ENCODE results near the gene ABLIM1. TPM values are rescaled to one million over a fixed set of nuclear protein-coding genes. Genes with fewer than 3 reads are reported as not detected.

Gene ABLIM1
- total and polyA plus RNA-seq, 2 of the 13 experiments (the other 11 are each of a cell fraction or from before 2014, with no cell fraction given) = 59.4 to 92.7 TPM

GRCh38 chr10:114513381-114513792 is 144.7 kb downstream of the ABLIM1 start:
- Histone ChIP-seq H3K4me2 (ENCODE audit: low read depth, low read length) (no peak overlapping the region; the same call in 1 of the 2 replicates), H3K9ac (ENCODE audit: insufficient read depth, low read depth, low read length) (no peak overlapping the region), H4K20me1 (ENCODE audit: insufficient read depth, low read length) (peaks cover 20% of the 10 kb centered on the region), H3K36me3 (replicated peaks in 1 of 2; ENCODE audit: control insufficient read depth in 1 of 2, insufficient read depth in 2 of 2, low read length in 2 of 2) (peaks cover 0 to 17% of the 10 kb centered on the region in 2 experiments; a peak in 3 of 5 replicates), H3K79me2 (ENCODE audit: insufficient read depth, low read length) (peaks cover 97% of the 10 kb centered on the region), H3K4me1 (ENCODE audit: insufficient read depth, low read length) (peaks cover 81% of the 10 kb centered on the region), H3K4me3 (replicated peaks in 1 of 3; ENCODE audit: insufficient read depth in 1 of 3, low read depth in 2 of 3, low read length in 3 of 3) (no peak overlapping the region), H3K9me3 (ENCODE audit: low read length) (no peaks in the 10 kb centered on the region), H3K27ac (ENCODE audit: extremely low read length, insufficient read depth, low read length) (no peak overlapping the region), H2AFZ (ENCODE audit: low read length) (no peak overlapping the region), H3K27me3 (ENCODE audit: control insufficient read depth in 1 of 2, insufficient read depth in 2 of 2, low read length in 2 of 2) (no peaks in the 10 kb centered on the region)
- ATAC-seq (peak; percentile 87), FAIRE-seq (no peak), DNase-seq (ENCODE audit: low spot score) (peak; percentile 58)
- intact Hi-C loops (cut with micrococcal nuclease; ENCODE audit: unreplicated experiment) (no loop called here), in situ Hi-C loops (cut with HindIII; ENCODE audit: extremely low pct_ligation_motif_present, low pct_unique_long_range_greater_than_20kb) (no loop called here)
- BruUV-seq (replicated peaks) = no TSS peak
- ChIA-PET CTCF (ENCODE audit: low intra/inter-chr PET ratio, low total read pairs) (no interaction called here), POLR2A (interaction anchor here (1.0 kb wide), 1 partner anchor 13 kb away, joined by 3 read pairs; no protein-coding TSS in a partner anchor)
- 59% methylated on average over 5 of the region's 5 CpGs for WGBS (ENCODE audit: low lambda C conversion rate)
- TF ChIP-seq ARID3A (IDR thresholded peaks at IDR 0.05; ENCODE audit: low read depth, low read length) (peak; percentile 51; the same call in 1 of the 2 replicates), DZIP1 (CRISPR knock-in tag; IDR thresholded peaks at IDR 0.05) (no peak), ZBTB3 (CRISPR knock-in tag; IDR thresholded peaks at IDR 0.05; ENCODE audit: borderline replicate concordance, low read depth) (no peak), BCL6 (CRISPR knock-in tag; IDR thresholded peaks at IDR 0.05) (peak; percentile 96), AKAP8 (CRISPR knock-in tag; IDR thresholded peaks at IDR 0.05) (no peak), ATRX (CRISPR knock-in tag; IDR thresholded peaks at IDR 0.05; ENCODE audit: borderline replicate concordance) (no peak), NFKBIZ (CRISPR knock-in tag; IDR thresholded peaks at IDR 0.05) (no peak), HDAC2 (CRISPR knock-in tag; IDR thresholded peaks at IDR 0.05) (peak; percentile 39; the same call in 1 of the 2 replicates), WIZ (CRISPR knock-in tag; IDR thresholded peaks at IDR 0.05) (no peak), FUBP1 (CRISPR knock-in tag; IDR thresholded peaks at IDR 0.05; ENCODE audit: borderline replicate concordance) (no peak), MXD3 (CRISPR knock-in tag; IDR thresholded peaks at IDR 0.05) (no peak)
- TF ChIP-seq, protein P1, sequence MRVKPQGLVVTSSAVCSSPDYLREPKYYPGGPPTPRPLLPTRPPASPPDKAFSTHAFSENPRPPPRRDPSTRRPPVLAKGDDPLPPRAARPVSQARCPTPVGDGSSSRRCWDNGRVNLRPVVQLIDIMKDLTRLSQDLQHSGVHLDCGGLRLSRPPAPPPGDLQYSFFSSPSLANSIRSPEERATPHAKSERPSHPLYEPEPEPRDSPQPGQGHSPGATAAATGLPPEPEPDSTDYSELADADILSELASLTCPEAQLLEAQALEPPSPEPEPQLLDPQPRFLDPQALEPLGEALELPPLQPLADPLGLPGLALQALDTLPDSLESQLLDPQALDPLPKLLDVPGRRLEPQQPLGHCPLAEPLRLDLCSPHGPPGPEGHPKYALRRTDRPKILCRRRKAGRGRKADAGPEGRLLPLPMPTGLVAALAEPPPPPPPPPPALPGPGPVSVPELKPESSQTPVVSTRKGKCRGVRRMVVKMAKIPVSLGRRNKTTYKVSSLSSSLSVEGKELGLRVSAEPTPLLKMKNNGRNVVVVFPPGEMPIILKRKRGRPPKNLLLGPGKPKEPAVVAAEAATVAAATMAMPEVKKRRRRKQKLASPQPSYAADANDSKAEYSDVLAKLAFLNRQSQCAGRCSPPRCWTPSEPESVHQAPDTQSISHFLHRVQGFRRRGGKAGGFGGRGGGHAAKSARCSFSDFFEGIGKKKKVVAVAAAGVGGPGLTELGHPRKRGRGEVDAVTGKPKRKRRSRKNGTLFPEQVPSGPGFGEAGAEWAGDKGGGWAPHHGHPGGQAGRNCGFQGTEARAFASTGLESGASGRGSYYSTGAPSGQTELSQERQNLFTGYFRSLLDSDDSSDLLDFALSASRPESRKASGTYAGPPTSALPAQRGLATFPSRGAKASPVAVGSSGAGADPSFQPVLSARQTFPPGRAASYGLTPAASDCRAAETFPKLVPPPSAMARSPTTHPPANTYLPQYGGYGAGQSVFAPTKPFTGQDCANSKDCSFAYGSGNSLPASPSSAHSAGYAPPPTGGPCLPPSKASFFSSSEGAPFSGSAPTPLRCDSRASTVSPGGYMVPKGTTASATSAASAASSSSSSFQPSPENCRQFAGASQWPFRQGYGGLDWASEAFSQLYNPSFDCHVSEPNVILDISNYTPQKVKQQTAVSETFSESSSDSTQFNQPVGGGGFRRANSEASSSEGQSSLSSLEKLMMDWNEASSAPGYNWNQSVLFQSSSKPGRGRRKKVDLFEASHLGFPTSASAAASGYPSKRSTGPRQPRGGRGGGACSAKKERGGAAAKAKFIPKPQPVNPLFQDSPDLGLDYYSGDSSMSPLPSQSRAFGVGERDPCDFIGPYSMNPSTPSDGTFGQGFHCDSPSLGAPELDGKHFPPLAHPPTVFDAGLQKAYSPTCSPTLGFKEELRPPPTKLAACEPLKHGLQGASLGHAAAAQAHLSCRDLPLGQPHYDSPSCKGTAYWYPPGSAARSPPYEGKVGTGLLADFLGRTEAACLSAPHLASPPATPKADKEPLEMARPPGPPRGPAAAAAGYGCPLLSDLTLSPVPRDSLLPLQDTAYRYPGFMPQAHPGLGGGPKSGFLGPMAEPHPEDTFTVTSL (CRISPR knock-in tag; IDR thresholded peaks at IDR 0.05; ENCODE audit: borderline replicate concordance) = peak; percentile 38; the same call in 1 of the 2 replicates

All from HepG2 (cell line).